GM18873 (cell line): Measurements from ENCODE around the gene PEX5L.
"Not testable (repeated sequence)": the region's sequence is repeated elsewhere in the genome, so short reads cannot be mapped to it uniquely, and the experiment has no call there.

ENCODE experiments used
- ATAC-seq: cut with Tn5 transposase; IDR thresholded peaks from one replicate; pipeline ENCODE4 v1.9.1; 2021; ENCODE audit warnings: mild to moderate bottlenecking, moderate library complexity, moderate number of reproducible peaks; ENCODE audit not compliant: unreplicated experiment, low FRiP score

The PEX5L gene, protein sequence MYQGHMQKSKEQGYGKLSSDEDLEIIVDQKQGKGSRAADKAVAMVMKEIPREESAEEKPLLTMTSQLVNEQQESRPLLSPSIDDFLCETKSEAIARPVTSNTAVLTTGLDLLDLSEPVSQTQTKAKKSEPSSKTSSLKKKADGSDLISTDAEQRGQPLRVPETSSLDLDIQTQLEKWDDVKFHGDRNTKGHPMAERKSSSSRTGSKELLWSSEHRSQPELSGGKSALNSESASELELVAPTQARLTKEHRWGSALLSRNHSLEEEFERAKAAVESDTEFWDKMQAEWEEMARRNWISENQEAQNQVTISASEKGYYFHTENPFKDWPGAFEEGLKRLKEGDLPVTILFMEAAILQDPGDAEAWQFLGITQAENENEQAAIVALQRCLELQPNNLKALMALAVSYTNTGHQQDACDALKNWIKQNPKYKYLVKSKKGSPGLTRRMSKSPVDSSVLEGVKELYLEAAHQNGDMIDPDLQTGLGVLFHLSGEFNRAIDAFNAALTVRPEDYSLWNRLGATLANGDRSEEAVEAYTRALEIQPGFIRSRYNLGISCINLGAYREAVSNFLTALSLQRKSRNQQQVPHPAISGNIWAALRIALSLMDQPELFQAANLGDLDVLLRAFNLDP

DNA sequence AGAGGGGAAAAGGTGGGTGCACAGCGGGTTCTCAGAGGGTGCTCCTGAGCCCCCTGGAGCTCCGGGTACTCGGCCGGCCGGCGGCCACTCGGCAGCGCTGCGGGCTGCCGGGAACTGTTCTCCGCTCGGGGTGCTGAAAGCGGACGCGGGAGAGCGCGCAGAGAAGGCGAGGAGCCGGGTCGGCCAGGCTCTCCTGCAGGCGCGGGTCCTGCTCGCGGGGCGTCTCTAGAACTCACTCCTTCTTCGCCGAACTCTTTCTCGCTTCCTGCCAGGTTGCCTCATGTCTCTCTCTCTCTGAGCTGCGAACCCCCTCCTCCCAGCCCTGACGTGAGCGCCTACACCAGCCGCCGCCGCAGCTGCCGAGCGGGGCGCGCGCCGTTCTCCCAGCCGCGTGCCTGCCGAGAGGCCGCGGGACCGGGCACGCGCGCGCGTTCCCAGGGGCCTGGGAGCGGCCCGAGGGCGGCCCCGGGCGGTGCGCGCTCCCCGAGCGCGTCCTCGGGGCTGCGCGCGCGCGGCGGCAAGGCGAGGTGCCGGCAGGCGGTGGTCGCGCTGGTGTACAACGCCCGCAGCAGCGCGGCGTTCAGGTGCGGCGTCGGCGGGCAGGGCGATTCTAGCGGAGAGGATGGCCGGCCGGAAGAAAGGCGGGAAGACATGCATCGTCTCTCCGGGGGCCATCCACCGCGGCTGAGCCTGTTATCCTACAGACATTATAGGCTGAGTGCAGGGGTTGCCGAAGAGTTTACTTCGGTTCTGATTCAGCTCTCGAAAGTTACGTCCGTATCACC lies at the start of gene PEX5L:
Gene PEX5L, minus strand, starts transcription at position 267 of the 785 bp plus-strand sequence. CDS start 338 bp downstream, outside the sequence.
- ATAC-seq = peak; percentile 47

- ATAC-seq = no peak
Measured at GRCh38 chr3:180085122-180085710, 48.5 kb upstream of the PEX5L start.

- ATAC-seq = no peak
Measured at GRCh38 chr3:180082699-180083098, 46.0 kb upstream of the PEX5L start.

GRCh38 chr3:180078592-180078991 lies 41.9 kb upstream of the PEX5L start:
- no peak for ATAC-seq

DNA sequence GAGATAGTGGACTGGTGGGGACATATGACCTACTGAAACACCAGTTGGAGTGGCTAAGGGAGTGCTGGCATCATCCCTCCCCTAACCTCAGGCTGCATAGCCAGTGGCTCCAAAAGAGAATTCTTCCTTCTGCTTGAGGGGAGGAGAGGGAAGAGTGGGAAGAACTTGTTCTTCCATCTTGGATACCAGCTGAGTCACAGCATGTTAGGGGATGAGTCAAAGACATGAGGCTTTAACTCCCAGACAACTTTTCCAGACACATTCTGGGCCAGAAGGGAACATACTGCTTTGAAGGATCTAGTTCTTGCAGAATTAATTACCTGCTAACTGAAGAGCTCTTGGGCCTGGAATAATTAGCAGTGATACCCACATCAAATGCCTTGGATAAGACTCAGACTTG lies 36.8 kb upstream of the PEX5L start:
- no peak for ATAC-seq

DNA sequence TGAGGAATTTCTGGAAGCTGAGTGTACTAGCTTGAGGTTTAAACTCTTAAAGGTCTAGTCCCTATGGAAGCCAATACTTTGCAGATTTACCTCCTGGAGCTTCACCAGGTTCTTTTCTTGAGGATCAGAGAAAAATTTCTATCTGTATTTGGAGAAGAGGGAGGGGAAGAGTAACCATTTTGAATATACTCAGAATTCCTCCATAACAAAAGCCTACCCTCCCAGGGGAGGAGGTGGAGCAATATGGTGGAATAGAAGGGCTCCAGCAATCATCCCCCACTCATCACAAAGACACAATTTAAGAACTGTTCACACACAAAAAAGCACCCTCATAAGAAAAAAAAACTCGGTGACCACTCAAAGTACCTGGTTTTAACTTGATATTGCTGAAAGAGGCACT lies 36.0 kb upstream of the PEX5L start:
- no peak for ATAC-seq

DNA sequence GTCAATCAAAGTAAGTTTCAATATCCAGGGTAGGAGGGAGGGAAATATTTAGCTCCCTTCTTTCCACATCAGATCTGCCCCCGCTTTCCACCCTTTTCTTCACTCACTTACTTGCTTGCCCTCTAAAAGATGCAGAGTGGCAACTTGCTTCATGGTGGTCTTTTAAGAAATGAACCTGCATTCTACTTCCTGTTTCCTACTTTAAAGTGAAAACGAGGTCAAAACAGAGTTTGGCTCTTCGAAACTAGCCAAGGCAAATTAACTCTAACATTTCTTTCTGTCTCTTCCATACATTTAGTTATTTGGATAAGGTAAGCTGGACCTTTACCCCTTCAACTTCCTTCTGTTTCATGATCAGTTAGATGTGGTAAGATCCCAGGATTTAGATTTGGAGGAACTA lies 34.2 kb upstream of the PEX5L start:
- no peak for ATAC-seq

DNA sequence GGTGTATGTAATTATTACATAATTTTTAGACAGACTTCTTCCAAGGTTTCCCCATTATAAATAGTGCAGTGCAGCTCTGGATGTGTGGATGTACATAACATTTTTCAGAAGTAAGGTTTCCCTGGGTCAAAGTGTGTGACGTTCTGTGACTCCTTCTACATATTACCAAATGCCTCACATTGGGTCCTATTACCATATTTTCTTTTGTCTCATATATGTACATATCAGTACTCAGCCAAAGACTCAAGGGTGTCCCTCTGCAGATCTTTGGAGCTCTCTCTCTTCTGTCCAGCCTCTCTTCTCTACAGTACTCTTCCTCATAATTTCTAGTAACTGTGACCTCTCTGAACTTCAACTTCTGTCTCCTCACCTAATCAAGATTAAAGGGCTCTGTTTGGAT lies 31.3 kb upstream of the PEX5L start:
- ATAC-seq = no peak

DNA sequence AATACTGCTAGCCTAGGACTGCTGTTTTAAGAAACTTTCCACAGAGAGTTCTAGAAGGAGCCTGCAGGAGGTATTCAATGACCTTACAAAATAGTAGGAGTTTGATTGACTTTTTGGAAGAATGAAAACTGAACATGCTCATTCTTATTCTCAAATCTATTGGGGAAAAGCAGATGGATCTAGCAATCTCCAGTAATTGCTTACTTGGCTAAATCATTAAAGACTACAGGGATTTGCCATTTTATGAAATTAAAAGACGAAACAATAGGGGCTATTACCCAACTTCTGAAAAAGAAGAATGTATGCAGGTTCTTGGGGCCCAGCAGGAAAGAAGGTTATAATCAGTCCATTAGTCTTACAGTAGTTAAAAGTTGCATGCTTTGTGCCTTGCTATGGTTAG lies 29.9 kb upstream of the PEX5L start:
- ATAC-seq = no peak

- no peak for ATAC-seq
Measured at GRCh38 chr3:180063783-180064182, 27.0 kb upstream of the PEX5L start.

DNA sequence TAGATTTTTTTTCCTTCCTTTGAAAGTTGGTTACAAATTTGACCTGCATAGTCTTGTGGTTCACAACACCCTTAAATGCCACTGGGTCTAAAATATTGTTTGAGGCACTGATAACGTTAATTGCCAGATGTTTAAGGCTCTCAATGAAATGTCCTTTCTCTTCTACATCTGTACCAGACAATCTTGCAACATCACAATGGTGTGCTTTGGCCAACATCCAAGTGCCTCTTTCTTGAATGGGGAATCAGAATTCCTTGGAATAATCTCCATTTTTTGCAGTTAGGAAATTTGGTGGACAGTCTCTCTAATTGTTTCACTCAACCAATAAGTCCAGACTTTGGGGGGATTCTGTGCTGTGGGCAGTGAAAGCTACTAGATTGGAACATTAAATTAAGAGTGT lies 26.0 kb upstream of the PEX5L start:
- ATAC-seq = no peak

GRCh38 chr3:180059356-180059755 lies 22.6 kb upstream of the PEX5L start:
- ATAC-seq = no peak

DNA sequence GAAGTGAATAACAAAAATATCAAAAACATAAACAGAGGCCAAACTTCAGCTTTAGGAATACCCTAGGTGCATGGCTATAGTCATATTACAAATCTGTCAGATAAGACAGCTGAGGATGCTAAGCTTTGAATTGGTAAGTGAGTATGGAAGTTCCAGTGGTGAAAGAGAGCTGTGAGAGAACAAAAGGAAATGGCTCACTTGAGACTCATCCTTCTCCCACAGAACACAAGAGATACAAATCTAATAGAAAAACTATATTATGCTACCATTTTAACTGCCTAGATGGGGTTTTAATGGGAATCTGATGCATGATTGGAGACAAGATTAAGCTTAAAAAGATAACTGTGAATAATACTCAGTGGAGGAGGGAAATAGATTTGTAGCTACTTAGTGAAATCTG lies 21.5 kb upstream of the PEX5L start:
- no peak for ATAC-seq

- ATAC-seq = not testable (repeated sequence)
Measured at GRCh38 chr3:180055656-180056055, 18.9 kb upstream of the PEX5L start.

DNA sequence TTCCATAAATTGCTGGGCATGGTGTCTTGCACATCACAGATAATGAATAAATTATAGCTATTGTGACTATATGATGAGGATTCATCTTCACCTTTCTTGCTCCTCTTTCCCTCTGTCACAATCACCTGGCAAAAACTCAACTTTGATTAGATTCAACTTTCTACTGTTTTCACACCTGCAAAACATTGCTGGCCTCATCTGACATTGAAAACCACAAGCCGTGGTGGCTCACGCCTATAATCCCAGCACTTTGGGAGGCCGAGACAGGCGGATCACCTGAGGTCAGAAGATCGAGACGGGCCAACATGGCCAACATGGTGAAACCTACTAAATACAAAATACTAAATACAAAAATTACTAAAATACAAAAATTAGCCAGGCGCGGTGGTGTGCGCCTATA lies 12.7 kb upstream of the PEX5L start:
- ATAC-seq = no peak

- ATAC-seq = no peak
Measured at GRCh38 chr3:180048840-180049239, 12.1 kb upstream of the PEX5L start.

DNA sequence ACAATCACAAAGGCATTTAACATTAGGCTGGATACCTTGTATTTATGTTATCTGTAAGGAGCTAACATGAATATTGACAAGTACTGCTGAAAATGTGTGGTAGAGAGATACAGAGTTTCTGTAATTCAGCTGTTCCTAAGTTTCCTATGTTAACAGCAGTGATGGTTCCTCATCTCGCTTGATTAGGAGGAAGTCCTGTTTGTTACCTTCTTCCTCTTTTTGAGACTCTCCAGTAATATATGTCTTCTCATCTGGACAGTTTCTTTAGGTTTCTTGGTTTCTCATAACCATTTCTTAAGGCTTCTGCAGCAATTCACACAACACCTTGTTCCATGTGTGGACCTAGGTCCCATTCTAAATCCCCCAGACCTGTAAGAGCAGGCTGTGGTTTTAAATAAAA lies 11.4 kb upstream of the PEX5L start:
- peak; percentile 92 for ATAC-seq

DNA sequence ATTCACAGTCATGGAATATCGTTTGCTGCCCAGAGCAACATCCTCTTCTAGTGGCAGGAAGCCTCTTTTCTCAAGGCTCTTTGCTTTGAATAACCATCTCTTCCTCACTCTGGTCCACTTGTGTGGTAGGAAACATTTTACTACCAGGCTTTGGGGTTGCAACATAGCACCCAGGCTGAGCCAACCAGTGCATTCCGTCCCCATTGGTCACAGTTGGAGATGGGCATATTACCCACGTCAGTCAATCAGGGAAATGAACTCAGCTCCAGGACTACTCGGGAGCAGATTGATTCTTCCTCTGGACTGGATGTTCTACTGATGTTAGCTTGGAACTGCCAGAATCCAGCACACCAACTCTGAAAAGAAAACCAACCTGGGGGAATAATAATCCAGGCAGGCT lies 4.2 kb upstream of the PEX5L start:
- ATAC-seq = no peak

DNA sequence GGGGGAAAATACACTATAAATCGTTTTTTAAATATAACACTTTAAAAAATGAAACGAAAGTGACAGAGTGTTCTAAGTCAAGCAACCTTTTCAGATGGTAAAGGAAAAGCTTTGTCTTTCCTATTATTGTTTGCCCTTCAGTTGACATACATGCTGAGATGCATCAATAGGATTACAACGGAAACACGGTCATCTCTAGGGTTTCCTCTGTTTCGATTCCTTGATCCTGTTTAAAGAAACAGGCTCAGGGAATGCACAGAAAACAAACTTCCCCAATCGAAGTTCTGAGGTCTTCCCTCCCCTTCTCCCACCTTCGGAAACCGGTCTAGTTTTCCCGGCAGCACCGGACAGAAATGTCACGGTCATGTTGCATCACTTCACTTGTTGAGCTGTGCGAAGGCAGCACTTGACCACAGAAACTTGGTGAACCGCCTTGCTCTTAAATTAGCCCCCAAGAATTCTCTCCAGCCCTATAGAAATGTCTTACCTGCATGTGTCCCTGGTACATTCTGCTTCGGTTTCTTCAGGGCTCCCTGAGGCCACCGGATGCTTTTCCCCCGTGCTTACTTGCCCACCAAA lies 556 bp downstream of the PEX5L start:
- ATAC-seq = peak; percentile 47

DNA sequence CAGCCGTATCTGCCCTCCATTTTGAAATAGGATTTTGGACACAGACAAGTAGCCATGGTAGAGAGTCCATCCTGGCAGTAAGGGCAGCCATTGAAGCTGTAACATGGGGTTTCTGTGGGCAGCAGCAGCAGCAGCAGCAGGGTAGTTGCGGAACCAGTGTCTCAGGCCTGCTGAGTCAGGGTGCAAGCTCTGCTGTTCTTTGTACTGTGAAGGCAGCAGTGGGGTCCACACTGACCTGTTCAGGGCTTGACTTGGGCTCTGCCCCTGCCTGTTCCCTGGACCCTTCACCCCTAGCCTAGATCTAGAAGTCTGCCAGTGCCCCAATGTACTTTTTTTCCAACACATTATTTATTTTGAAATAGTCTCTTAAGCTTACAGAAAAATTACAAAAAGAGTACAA lies 9.7 kb downstream of the PEX5L start:
- ATAC-seq = no peak

DNA sequence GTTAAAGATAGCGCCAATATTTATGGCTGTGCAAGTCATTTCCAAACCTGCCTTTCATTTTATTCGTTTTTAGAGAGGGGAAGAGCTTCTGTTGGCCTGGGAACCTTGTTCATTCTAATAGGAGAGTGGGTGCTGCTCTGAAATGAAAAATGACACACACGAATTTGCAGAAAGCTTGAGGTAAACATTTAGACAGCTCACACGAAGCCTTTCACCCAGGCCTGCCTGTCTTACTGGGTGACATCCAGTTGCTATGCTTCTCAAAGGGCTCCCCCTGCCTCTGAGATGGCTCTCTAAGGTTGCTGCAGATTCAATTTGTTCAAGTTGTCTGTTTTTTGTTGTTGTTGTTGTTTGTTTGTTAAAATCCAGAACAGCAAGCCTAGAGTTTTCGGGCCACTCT lies 18.2 kb downstream of the PEX5L start:
- no peak for ATAC-seq
